Caco-2 (cell line): ENCODE measurements around the gene RAMP3. TPM values are rescaled to one million over a fixed set of nuclear protein-coding genes. Genes with fewer than 3 reads are reported as not detected.

ENCODE experiments used
- BruUV-seq: library from RNA; stranded (reverse); fragments of 400-500 nt; replicated peaks from 2 replicates; lab custom pipeline; 2021; lab: Mats Ljungman, UMichigan
- CTCF ChIA-PET: fragments of 300-600 bp; sonication (Branson Sonifier 250); formaldehyde crosslinking; loops from one replicate; lab custom pipeline; 2022; ENCODE audit warnings: antibody characterized with exemption; lab: Charles Lee
- POLR2A ChIA-PET: fragments of 300-600 bp; sonication (Branson Sonifier 250); formaldehyde crosslinking; loops from one replicate; lab custom pipeline; 2022; ENCODE audit warnings: antibody characterized with exemption; lab: Charles Lee
- DNase-seq, 2 experiments: peaks; one replicate each; pipeline versions ENCODE4 v3.0.0 to v3.0.0-alpha.2; 2020 to 2022
- H3K27me3 ChIP-seq: replicated peaks from 2 replicates; pipeline ENCODE4 v1.6.0; 2011; ENCODE audit warnings: low read length; ENCODE audit not compliant: control insufficient read depth, insufficient read depth
- H3K36me3 ChIP-seq: 2 replicates; pipeline ENCODE4 v1.5.1; 2011; ENCODE audit warnings: low read length; ENCODE audit not compliant: control insufficient read depth, insufficient read depth
- H3K4me1 ChIP-seq: fragments of 250-450 bp; sonication (Bioruptor Pico); 2 replicates; pipeline ENCODE4 v1.5.1; 2020; ENCODE audit warnings: mild to moderate bottlenecking
- H3K4me3 ChIP-seq: 2 replicates; pipeline ENCODE4 v1.5.1; 2011; ENCODE audit warnings: low read depth, mild to moderate bottlenecking, control low read depth, low read length
- H3K9me3 ChIP-seq: fragments of 250-450 bp; sonication (Bioruptor Pico); 2 replicates; pipeline ENCODE4 v1.5.1; 2020; ENCODE audit warnings: mild to moderate bottlenecking, moderate library complexity
- H3K27ac Mint-ChIP-seq: one replicate; pipeline ENCODE4 v1.8.0; 2022; ENCODE audit warnings: mixed read lengths; ENCODE audit not compliant: unreplicated experiment
- H3K27me3 Mint-ChIP-seq: one replicate; pipeline ENCODE4 v1.8.0; 2022; ENCODE audit warnings: mixed read lengths; ENCODE audit not compliant: insufficient read depth, unreplicated experiment
- H3K36me3 Mint-ChIP-seq: one replicate; pipeline ENCODE4 v1.8.0; 2022; ENCODE audit warnings: mild to moderate bottlenecking, mixed read lengths; ENCODE audit not compliant: insufficient read depth, unreplicated experiment
- H3K4me1 Mint-ChIP-seq: one replicate; pipeline ENCODE4 v1.8.0; 2022; ENCODE audit warnings: low read depth, mixed read lengths; ENCODE audit not compliant: unreplicated experiment
- H3K4me3 Mint-ChIP-seq: one replicate; pipeline ENCODE4 v1.8.0; 2022; ENCODE audit warnings: mild to moderate bottlenecking, moderate library complexity, mixed read lengths; ENCODE audit not compliant: unreplicated experiment
- H3K9me3 Mint-ChIP-seq: one replicate; pipeline ENCODE4 v1.8.0; 2022; ENCODE audit warnings: mixed read lengths; ENCODE audit not compliant: unreplicated experiment
- CTCF ChIP-seq, 2 experiments: fragments of 200-600 bp in 1 of 2; IDR thresholded peaks; 1 replicate in 1 of 2; 2 replicates in 1 of 2; pipeline versions ENCODE4 v1.5.1 to v1.8.0; 2011 to 2022; ENCODE audit warnings: antibody characterized with exemption in 1 of 2, control low read depth in 1 of 2, inconsistent platforms in 1 of 2, low read depth in 1 of 2, low read length in 1 of 2, mild to moderate bottlenecking in 1 of 2, moderate library complexity in 1 of 2; ENCODE audit not compliant: insufficient read depth in 1 of 2, severe bottlenecking in 1 of 2, unreplicated experiment in 1 of 2
- intact Hi-C: fragments of 100-400 bp; cut with micrococcal nuclease; formaldehyde crosslinking; loops from one replicate; pipeline ENCODE4 v1.10.0; 2022; ENCODE audit not compliant: unreplicated experiment
- total RNA-seq: library from RNA; stranded (reverse); gene quantifications from 2 replicates; pipeline ENCODE4 v1.2.3, GENCODE V29; 2022

RAMP3 gene
- total RNA-seq, 1 experiment from 2014 or later: not detected

- CTCF ChIA-PET: no interaction called here
- no peak for DNase-seq
- POLR2A ChIA-PET: no interaction called here
- no TSS peak for BruUV-seq
- H3K36me3 Mint-ChIP-seq: no peaks in the 10 kb centered on the region
- H3K36me3 ChIP-seq: no peaks in the 10 kb centered on the region
- H3K9me3 ChIP-seq: no peaks in the 10 kb centered on the region
- H3K9me3 Mint-ChIP-seq: no peaks in the 10 kb centered on the region
- H3K4me1 ChIP-seq: no peaks in the 10 kb centered on the region
- H3K27me3 Mint-ChIP-seq: peaks cover 24% of the 10 kb centered on the region
- no peaks in the 10 kb centered on the region for H3K4me1 Mint-ChIP-seq
- no peak overlapping the region for H3K4me3 ChIP-seq
- intact Hi-C loops: no loop called here
- H3K4me3 Mint-ChIP-seq: no peak overlapping the region
- no peaks in the 10 kb centered on the region; the same call in 1 of the 2 replicates for H3K27me3 ChIP-seq
- no peak overlapping the region for H3K27ac Mint-ChIP-seq
- no peak for TF ChIP-seq CTCF (IDR thresholded peaks at IDR 0.05; ENCODE audit: insufficient read depth in 1 of 2, low read depth in 1 of 2, low read length in 1 of 2, severe bottlenecking in 1 of 2, unreplicated experiment in 1 of 2)
Observed at GRCh38 chr7:45220846-45221618, 63.4 kb downstream of the RAMP3 start.

- H3K9me3 ChIP-seq: no peaks in the 10 kb centered on the region
- H3K36me3 Mint-ChIP-seq: no peaks in the 10 kb centered on the region
- peaks cover 25% of the 10 kb centered on the region for H3K27me3 Mint-ChIP-seq
- no peak overlapping the region for H3K27ac Mint-ChIP-seq
- no peak for TF ChIP-seq CTCF (IDR thresholded peaks at IDR 0.05; ENCODE audit: insufficient read depth in 1 of 2, low read depth in 1 of 2, low read length in 1 of 2, severe bottlenecking in 1 of 2, unreplicated experiment in 1 of 2)
- H3K4me3 ChIP-seq: no peak overlapping the region
- H3K27me3 ChIP-seq: no peaks in the 10 kb centered on the region; the same call in 1 of the 2 replicates
- DNase-seq: no peak
- no peaks in the 10 kb centered on the region for H3K36me3 ChIP-seq
- no peak overlapping the region for H3K4me3 Mint-ChIP-seq
- no peaks in the 10 kb centered on the region for H3K4me1 Mint-ChIP-seq
- POLR2A ChIA-PET: no interaction called here
- no peaks in the 10 kb centered on the region for H3K9me3 Mint-ChIP-seq
- intact Hi-C loops: no loop called here
- no TSS peak for BruUV-seq
- CTCF ChIA-PET: no interaction called here
- H3K4me1 ChIP-seq: no peaks in the 10 kb centered on the region
Observed at GRCh38 chr7:45221896-45222604, 64.5 kb downstream of the RAMP3 start.

GRCh38 chr7:45223078-45223477 lies 65.5 kb downstream of the RAMP3 start:
- POLR2A ChIA-PET: no interaction called here
- no peaks in the 10 kb centered on the region; the same call in 1 of the 2 replicates for H3K27me3 ChIP-seq

More at GRCh38 chr7:45223078-45223477, 65.5 kb downstream of the RAMP3 start:
- Mint-ChIP-seq H3K4me3 (no peak overlapping the region), H3K27ac (no peak overlapping the region), H3K9me3 (no peaks in the 10 kb centered on the region), H3K36me3 (no peaks in the 10 kb centered on the region), H3K4me1 (no peaks in the 10 kb centered on the region), H3K27me3 (peaks cover 26% of the 10 kb centered on the region)
- TF ChIP-seq CTCF (IDR thresholded peaks at IDR 0.05; ENCODE audit: insufficient read depth in 1 of 2, low read depth in 1 of 2, low read length in 1 of 2, severe bottlenecking in 1 of 2, unreplicated experiment in 1 of 2): no peak
- H3K4me1 ChIP-seq: no peaks in the 10 kb centered on the region
- H3K36me3 ChIP-seq: no peaks in the 10 kb centered on the region
- DNase-seq: no peak
- H3K4me3 ChIP-seq: no peak overlapping the region
- intact Hi-C loops: no loop called here
- H3K9me3 ChIP-seq: no peaks in the 10 kb centered on the region
- BruUV-seq: no TSS peak
- CTCF ChIA-PET: no interaction called here
